ENCODE measurements around the gene CACNB3.
"Not testable (repeated sequence)": the region's sequence is repeated elsewhere in the genome, so short reads cannot be mapped to it uniquely, and the experiment has no call there.

- TF ChIP-seq CTCF (IDR thresholded peaks at IDR 0.05; ENCODE audit: poor library complexity, severe bottlenecking); EZH2 (IDR thresholded peaks at IDR 0.05; ENCODE audit: borderline replicate concordance, insufficient read depth, low read length, poor library complexity, severe bottlenecking); POLR2AphosphoS5 (IDR thresholded peaks at IDR 0.05); REST (IDR thresholded peaks at IDR 0.05; ENCODE audit: borderline replicate concordance); TAF1 (IDR thresholded peaks at IDR 0.05; ENCODE audit: low read depth); EP300 (conservative IDR thresholded peaks at IDR 0.05; ENCODE audit: poor library complexity, severe bottlenecking): not testable (repeated sequence)
Observed at GRCh38 chr12:48873534-48873933, 55.2 kb downstream of the CACNB3 start.

Data from neural cell (in vitro differentiated cells).